Activated CD8-positive, alpha-beta memory T cell treated with anti-CD3 and anti-CD28 coated beads for 4 hours (primary cell): Measurements from ENCODE around the gene PPP1CA.

Experiments used
- DNase-seq, 2 donors: peaks; one replicate each; pipeline ENCODE4 v3.0.0-alpha.2; 2020; ENCODE audit warnings: low read depth in 2 of 2

Gene PPP1CA

GRCh38 chr11:67351275-67352005 lies 50.2 kb downstream of the PPP1CA start:
- DNase-seq = peak in 1 of 2 donors; percentile 38

GRCh38 chr11:67349928-67350465 lies 51.7 kb downstream of the PPP1CA start:
- DNase-seq = no peak

GRCh38 chr11:67349457-67349856 lies 52.2 kb downstream of the PPP1CA start:
- DNase-seq = no peak

GRCh38 chr11:67349036-67349435 lies 52.6 kb downstream of the PPP1CA start:
- DNase-seq = no peak
